HG03045 (cell line): ENCODE data around the gene ZNF470.

Source experiments
- ATAC-seq: cut with Tn5 transposase; IDR thresholded peaks from one replicate; pipeline ENCODE4 v1.9.1; 2021; ENCODE audit warnings: mild to moderate bottlenecking, moderate library complexity; ENCODE audit not compliant: unreplicated experiment

Gene ZNF470

DNA sequence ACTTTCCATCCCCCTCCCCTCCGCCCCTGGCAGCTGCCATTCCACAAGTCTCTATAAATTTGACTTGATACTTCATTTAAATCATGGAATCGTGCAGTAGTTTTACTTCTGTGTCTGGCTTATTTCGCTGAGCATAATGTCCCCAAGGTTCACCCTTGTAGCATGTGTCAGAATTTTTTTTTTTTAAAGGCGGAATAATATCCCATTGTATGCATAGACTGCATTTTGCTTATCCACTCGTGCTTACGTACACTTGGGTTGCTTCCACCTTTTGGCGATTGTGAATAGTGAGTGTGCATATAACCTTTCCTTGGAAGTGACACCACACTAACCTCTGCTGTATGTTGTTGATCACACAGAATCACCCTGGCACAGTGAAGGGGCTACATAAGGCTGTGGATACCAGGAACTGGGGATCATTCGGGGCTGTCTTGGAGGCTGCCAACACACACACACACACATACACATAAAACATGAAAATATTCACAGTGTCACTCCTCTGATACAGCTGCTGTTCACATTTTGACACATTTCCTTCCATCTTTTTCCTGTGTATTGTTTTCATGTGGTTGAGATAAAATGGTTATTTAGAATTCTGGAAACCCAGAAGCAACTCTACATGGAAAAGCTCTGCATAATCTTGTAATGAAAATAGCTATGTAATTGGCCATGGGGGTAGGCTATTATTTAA is 41.2 kb downstream of the ZNF470 start:
- ATAC-seq: no peak

DNA sequence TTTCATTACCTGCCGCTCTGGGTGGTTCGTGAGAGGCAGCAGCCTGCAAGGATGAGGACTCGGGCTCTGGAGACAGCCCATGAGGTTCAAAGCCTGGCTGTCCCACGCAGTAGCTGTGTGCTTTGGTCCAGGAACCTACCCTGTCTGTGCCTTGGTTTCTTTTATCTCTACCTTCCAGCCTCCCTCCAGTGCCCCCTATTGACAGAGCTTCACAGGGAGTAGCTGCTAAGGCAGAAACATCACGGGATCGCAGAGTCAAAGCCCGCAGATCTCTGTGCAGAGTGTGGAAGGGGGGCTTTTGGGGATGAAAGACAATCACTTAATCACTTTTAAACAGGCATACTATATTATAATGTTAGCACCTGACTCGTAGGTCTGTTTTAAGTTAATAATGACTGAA is 44.0 kb downstream of the ZNF470 start:
- ATAC-seq: no peak

DNA sequence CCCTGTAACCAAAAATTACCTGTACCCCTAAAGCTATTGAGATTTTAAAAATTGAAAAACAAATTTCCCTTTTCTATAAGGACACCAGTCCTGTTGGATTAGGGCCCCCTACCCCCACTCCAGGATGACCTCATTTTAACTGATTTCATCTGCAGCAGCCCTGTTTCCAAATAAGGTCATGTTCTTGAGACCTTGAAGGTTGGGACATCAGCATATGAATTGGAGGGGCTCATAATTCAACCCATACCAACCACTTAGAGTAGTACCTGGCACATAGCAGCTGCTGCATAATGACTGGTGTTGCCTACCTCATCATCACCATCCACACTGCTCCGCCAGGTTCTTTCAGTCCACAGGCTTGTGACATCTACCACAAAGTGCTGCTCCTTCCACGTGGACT is 45.5 kb downstream of the ZNF470 start:
- no peak for ATAC-seq

DNA sequence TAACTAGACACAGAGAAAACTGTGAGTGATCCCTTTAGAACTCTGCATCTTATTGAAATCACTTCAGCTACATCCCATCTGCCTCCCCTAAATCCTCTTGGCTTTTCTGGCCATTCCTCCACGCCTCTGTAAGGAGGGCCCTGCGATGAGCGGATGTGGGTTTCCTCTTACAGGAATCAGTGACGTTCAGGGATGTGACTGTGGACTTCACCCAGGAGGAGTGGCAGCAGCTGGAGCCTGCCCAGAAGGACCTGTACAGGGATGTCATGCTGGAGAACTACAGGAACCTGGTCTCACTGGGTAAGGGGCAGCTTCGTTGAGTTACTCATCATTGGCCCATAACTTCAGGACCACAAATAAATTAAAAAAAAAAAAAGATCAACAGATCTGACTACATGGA is 46.4 kb downstream of the ZNF470 start:
- ATAC-seq: no peak

DNA sequence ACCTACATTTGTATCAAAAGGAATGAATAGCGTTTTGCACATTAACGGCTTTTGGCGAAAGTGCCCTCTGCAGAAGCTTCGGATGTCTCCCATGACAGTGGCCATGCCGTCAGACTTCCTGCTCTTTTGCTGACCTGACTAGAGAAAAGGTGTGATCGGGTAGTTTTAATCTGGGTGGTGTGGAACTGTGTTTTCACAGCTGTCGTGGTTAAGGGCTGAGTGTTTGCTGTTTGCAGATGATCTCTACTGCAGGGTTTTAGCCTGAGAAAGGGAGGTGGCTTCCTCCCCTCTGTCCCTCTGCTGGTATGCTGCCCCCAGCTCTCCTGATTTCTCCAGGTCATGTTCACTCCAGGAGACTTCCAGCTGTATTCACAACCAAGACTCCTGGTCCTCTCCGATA is 50.3 kb downstream of the ZNF470 start:
- no peak for ATAC-seq

DNA sequence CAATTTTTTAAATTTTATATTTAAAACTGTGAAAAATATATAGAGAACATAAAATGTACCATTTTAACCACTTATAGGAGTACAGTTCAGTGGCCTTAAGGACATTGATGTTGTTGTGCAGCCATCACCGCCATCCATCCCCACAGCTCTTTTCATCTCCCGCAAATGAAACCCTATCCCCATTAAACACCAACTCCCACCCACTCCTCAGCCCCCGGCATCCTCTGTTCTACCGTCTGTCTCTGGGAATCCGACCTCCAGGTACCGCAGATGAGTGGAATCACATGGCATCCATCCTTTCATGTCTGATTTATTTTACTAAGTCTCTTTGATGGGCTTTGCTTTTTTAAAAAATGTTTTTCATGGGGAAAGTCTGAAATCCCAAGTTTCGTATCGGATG is 51.9 kb downstream of the ZNF470 start:
- ATAC-seq: no peak

DNA sequence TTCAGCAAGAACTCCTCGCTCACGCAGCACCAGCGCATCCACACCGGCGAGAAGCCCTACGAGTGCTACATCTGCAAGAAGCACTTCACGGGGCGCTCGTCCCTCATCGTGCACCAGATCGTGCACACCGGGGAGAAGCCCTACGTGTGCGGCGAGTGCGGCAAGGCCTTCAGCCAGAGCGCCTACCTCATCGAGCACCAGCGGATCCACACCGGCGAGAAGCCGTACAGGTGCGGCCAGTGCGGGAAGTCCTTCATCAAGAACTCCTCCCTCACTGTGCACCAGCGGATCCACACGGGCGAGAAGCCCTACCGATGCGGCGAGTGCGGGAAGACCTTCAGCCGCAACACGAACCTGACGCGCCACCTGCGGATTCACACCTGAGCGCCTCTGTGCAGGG is 55.1 kb downstream of the ZNF470 start:
- no peak for ATAC-seq

DNA sequence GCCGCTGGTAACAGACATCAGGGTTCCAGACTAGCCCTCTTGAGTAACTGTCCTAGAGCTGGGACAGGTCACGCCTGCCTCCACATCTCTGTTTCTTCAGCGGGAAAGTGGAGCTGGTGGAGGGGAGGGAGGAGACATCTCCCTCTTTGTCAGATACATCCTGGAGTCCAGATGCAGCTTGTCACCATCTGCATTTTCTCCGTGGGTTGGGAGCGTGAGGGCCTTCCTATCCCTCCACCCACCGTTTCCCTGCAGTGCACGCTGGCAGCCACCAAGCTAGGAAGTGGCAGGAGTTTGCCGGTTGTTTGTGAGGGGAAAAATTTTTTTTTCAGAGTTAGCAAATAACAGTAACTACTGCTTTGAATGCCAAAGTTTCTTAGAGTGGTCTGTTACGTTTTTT is 55.7 kb downstream of the ZNF470 start:
- no peak for ATAC-seq

DNA sequence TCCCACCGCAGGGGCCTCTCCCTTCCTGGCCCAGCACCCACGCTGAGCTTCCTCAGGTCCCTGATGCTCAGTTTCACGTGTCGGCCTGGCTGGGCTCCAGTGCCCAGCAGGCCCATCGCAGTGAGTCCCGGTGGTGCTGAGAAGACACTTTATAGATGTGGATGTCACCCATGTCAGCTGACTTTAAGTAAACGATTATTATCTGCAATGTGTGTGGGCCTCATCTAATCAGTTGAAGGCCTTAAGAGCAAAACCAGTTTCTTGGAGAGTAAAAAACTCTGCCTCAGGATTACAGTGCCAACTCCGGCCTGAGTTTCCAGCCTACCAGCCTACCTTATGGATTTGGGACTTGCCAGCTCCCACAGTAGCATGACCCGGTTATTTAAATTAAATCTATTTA is 58.4 kb downstream of the ZNF470 start:
- ATAC-seq: no peak

DNA sequence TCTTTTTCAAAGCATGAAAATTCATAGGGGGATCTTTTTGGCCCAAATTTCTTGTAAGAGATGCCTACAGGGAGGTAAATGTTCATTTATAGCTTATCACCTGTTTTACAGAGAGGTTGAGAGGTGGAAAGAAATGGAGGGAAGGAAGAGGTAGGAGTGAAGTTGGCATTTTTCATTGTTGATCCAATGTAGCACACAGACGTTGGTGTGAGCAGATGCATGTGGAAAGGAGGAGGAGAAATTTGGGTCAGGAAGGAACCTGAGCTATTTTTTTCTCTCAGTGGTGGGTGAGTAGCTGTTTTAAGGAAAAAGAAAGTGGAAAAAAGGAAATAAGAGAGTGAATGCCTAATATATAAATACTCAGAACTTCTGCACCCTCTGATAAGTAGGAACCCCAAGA is 65.8 kb downstream of the ZNF470 start:
- no peak for ATAC-seq

DNA sequence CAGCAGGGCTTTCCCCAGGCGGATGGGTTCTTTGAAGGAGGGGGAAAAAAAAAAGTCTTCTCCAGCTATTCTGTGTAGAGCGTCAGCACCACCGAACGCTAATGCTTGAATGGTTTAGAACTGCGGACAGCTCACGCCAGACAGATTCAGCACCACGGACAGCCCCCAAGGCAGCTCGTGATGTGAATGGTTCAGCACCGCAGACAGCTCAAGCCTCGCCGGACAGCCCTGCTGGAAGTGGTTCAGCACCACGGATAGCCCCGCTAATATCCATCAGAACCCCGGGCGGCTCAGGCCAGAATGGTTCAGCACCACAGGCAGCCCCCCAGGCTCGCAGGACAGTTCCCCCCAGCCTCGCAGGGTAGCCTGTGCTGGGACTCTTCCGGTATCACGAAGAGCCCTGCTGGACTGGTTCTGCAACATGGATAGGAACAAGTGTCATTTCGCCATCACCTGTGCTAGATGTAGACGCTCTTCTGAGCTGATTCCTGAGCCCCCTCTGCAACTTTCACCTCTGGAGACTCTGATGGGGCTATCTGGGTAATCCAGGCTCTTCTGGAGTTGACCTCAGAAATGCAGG is 70.8 kb downstream of the ZNF470 start:
- ATAC-seq: no peak
